HG02759 (cell line): ENCODE results near the gene WDR90.

ENCODE experiments used
- ATAC-seq: cut with Tn5 transposase; IDR thresholded peaks from one replicate; pipeline ENCODE4 v1.9.1; 2021; ENCODE audit warnings: mild to moderate bottlenecking, moderate library complexity; ENCODE audit not compliant: unreplicated experiment

WDR90 gene

DNA sequence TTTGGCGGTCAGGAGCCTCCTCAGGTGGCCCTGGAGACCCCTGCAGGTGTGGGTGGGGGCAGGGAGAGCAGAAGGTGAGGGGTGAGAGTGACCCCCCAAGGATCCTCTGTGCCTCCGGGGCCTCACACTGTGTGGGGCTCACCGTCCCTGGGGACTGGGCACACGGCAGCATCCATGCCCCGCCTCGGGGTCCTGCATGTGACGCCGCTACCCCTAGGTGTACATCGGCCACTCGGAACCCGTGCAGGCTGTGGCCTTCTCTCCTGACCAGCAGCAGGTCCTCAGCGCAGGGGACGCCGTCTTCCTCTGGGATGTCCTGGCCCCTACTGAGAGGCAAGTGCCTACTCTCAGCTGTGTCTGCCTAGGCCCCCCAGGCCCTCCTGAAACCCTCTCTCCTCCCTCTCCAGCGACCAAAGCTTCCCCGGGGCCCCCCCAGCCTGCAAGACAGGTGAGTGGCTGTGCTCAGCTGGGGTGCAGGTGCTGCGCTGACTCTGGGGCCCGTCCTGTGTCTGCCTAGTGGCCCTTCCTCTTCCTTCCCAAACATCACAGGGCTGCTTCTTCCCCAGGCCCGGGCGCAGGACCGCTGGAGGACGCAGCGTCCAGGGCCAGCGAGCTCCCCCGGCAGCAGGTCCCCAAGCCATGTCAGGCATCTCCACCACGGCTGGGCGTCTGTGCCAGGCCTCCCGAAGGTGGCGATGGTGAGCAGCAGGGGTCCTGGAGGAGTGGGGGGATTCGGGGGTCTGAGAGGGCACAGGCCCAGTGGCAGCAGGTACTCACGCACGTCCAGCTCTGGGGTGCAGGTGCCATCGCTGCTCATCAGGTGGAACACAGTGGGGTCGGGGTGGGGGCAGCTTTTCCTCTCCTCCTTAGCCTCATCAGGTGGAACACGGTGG lies 9.8 kb downstream of the WDR90 start:
- no peak for ATAC-seq

DNA sequence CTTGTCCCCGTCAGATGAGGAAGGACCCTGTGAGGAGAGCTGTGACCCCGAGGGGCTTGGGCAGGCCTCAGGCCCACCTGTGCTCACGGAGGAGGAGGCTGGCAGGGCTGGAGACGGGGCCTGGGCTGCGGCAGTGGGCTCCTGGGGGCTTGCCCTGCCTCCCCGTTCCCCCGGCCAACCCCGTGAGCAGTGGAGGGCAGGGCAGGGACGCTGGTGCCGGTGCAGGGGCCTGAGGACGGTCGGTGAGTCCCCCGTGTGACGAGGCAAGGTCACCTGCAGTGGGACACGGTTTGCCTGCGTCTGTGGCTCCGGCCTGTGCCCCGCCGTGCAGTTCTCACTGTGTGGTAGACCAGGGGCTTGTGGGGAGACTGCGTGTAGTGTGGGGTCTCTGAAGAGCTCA lies 10.5 kb downstream of the WDR90 start:
- no peak for ATAC-seq

DNA sequence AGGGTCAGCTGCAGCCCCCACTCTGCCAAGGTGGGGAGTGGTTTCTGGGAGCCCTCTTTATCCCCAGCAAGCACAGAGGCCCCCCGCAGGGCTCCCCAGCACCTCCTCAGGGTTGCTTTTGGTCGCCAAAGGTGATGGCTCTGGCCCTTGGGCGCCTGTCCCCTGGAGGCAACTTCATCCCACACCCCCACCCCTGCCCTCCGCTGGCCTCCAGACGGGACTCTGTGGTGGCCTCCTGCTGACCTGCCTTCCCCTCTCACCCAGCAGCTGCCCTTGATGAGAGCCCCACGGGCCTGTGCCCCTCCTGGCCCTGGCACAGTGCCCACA lies 10.9 kb downstream of the WDR90 start:
- no peak for ATAC-seq

DNA sequence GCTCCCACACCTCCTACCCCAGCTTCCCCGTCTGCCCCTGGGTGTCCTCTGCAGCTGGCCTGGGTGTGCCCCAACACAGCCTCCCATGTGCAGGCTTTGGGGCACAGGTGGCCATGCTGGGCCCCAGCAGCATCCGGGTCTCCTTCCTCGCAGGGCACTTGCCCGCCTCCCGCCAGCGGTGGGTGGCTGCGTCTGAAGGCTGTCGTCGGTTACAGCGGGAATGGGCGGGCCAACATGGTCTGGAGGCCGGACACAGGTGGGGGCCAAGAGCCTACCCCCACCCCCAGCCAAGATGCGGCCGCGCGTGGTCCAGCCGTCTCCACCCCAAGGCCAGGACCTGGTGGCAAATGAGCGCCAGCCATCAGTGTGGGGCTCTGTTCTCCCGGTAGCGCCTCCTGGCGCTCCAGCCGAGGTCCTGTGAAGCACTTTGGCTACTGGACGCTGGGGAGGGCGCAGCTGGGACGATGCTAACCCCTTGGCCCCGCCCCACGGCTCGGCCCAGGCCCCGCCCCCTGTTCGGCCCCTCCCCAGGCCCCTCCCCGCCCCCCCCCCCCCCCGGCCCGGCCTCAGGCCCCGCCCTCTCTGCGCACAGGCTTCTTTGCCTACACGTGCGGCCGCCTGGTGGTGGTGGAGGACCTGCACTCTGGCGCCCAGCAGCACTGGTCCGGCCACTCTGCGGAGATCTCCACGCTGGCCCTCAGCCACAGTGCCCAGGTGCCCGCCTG lies 11.5 kb downstream of the WDR90 start:
- peak; percentile 45 for ATAC-seq

DNA sequence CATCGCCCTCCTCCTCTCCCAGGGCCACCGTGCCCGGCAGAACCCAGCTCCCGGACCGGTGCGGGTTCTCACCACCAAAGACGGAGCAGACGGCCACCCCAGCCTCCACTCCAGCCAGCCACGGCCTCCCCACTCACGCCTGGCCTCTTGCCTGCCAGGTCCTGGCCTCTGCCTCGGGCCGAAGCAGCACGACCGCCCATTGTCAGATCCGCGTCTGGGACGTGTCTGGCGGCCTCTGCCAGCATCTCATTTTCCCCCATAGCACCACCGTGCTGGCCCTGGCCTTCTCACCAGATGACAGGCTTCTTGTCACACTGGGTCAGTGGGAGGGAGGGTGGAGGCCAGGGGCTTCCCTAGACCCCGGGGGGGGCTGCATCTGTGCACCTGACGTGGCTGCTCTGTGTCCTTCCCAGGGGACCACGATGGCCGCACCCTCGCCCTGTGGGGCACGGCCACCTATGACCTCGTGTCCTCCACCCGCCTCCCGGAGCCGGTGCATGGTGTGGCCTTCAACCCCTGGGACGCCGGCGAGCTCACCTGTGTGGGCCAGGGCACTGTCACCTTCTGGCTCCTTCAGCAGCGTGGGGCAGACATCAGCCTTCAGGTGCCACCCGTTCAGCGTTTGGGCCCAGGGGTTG lies 12.1 kb downstream of the WDR90 start:
- no peak for ATAC-seq

DNA sequence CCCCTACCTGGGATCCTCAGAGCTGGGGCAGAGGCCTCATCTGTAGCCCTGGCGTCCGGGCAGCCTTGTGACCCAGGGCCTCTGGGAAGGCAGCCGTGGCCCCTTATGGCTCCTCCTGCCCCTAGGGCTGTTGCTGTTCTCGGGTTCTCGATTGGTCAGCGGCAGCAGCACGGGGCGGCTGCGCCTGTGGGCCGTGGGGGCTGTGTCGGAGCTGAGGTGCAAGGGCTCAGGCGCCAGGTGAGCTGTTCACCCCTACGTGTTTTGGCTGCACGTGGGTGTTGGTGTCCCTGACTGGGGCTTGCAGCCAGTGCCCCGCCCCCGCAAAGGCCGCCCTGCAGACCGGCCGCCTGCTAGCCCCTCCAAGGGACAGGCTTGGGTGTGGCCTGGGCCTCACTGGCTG lies 12.9 kb downstream of the WDR90 start:
- ATAC-seq, result no peak

DNA sequence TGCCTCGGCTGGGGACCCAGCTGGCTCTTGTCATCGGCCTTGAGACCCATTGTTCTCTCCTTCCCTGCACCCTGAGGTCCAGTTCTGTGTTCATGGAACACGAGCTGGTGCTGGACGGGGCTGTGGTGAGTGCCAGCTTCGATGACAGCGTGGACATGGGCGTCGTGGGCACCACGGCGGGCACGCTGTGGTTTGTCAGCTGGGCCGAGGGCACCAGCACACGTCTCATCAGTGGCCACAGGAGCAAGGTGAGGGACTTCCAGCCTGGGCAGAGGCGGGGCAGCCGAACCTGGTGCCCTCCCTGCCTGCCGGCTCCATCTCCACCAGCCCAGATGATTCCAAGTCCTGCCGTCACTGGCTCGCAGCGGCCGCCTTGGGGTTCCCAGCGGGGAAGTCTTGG lies 13.4 kb downstream of the WDR90 start:
- ATAC-seq, result no peak

DNA sequence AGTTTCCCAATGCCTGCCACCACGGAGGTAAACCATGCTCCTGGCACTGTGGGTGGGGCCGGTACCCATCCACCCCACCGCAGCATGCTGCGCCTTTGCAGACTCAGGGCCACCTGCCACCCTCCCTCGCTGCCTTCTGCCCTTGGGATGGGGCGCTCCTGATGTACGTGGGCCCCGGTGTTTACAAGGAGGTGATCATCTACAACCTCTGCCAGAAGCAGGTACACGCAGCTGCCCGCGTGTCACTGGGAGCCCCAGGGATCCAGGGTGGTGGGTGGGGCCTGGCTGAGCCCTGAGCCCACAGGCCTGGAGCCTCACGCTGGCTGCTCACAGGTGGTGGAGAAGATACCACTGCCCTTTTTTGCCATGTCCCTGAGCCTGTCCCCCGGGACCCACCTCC lies 17.4 kb downstream of the WDR90 start:
- no peak for ATAC-seq

DNA sequence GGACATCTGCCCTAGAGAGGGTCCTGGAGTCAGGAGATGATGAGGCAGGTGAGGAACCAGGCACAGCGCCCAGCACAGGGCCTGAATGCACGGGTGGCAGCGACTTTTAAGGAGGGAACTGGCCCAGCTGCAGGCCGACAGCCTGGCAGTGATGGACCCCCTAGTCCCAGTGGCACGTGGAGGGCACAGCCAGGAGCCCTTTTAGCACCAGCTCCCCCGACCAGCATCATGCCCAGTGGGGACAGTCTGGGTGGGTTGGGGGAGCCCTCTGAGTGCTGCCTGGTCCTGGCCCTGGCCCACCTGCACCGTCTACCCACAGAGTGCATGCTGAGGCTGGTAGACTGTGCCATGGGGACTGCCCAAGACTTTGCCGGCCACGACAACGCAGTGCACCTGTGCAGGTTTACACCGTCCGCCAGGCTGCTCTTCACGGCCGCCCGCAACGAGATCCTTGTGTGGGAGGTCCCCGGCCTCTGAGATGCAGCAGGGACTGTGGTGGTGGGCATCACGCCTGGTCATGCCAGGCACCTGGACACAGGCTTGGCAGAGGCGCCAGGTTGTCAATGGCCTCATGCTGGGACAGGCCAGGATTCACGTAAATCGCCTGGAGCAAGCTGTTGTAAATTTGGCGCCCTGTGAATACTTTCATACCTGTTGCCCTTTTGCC lies 18.1 kb downstream of the WDR90 start:
- ATAC-seq, result no peak

DNA sequence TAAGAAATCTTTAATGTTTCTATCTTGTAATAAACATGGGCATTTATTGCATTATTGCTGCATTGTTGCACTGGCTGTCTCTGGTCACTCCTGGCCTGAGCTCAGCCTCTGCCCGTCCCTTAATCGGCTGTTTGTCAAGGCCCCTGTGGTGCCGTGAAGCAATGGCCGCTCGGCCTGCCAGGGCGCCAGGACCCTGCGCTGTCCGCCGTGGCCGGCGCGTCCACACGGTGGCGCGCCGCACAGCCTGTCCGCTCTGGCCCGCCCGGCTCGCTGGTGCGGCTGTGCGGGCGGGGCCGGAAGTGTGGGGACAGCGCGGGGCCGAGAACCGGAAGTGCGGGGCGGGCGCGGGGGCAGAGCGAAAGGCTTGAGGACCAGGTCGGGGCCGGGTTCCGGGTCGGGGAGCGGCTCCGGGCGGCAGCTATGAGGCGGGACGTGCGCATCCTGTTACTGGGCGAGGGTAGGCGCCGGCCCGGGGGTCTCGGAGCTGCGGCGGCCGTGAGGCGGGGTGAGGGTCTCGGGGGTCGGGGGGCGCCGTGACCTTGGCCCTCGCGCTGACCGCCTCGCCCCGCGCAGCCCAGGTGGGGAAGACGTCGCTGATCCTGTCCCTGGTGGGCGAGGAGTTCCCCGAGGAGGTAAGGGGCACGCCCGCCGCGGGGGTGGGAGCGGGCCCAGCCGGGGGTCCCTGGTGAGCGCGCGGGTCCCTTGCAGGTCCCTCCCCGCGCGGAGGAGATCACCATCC lies 18.8 kb downstream of the WDR90 start, which contains the start of gene RHOT2:
RHOT2 (plus strand) TSS at position 353 of the 739 bp plus-strand sequence; CDS start at position 421, 68 bp downstream.
- ATAC-seq, result peak; percentile 91

DNA sequence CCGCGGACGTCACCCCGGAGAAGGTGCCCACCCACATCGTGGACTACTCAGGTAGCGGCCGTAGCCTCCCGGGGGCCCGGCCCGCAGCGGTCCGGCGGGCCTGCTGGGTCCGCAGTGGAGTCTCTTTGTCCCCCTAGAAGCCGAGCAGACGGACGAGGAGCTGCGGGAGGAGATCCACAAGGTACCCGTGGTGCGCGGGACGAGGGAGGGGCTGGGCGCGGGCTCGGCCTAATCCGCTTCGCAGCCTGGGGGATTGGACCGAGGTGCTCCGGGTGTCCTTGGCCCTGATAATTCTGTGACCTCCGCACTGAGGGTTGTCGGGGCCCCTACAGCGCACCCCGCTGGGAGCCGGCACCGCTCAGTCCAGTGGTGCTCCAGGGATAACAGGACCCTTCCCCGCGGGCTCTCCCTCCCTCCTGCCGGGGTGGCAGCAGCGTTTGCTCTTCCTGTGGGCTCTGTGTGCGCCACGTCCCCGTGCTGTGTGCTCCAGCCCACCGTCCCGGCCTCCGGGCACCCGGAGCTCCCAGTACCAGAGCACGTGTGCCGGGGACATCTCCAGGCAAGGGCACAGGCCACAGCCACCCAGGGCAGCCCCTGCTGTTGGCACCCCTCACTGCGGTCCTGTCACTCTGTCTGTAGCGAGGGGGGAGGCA lies 19.5 kb downstream of the WDR90 start:
- ATAC-seq, result no peak

DNA sequence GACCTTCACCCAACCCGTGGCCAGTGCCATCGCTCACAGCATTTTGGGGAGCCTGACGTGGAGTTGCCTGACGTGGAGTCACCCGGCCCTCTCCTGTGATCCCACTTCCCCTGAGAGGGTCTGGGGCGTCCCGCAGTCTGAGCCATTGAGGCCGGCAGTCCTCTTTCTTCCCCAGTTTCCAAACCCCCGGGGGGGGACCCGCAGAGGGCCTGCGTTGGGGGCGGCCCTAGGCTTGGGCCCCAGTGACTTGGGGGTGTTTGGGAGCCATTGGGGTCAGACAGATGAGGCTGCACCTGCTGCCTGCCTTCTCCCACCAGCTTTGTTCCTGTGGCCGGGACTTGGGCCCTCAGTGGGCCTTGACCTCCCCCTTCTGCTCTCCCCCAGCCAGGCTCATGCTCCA lies 20.5 kb downstream of the WDR90 start:
- ATAC-seq, result no peak

DNA sequence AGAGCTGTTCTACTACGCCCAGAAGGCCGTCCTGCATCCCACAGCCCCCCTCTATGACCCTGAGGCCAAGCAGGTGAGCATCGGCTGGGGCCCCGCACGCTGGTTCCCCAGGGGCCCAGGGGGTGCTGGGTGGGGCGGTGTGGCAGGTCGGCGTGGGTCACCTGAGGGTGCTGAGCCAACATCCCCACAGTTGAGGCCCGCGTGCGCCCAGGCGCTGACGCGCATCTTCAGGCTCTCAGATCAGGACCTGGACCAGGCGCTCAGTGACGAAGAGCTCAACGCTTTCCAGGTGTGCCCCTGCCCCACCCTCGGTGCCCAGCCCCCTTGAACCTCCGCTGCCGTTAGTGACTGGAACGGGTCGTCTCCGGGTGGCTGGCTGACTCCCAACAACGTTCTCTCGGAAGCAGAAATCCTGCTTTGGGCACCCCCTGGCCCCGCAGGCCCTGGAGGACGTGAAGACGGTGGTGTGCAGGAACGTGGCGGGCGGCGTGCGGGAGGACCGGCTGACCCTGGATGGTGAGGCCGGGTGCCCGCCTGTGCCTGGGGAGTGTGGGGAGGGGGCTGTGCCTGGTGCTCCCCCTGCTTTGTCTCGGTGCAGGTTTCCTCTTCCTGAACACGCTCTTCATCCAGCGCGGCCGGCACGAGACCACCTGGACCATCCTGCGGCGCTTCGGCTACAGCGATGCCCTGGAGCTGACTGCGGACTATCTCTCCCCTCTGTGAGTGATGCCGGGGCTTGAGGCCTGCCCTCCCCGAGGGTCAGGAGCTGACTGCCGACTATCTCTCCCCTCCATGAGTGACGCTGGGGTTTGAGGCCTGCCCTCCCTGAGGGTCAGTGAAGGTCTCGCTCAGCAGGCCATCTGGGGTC lies 21.6 kb downstream of the WDR90 start:
- no peak for ATAC-seq

DNA sequence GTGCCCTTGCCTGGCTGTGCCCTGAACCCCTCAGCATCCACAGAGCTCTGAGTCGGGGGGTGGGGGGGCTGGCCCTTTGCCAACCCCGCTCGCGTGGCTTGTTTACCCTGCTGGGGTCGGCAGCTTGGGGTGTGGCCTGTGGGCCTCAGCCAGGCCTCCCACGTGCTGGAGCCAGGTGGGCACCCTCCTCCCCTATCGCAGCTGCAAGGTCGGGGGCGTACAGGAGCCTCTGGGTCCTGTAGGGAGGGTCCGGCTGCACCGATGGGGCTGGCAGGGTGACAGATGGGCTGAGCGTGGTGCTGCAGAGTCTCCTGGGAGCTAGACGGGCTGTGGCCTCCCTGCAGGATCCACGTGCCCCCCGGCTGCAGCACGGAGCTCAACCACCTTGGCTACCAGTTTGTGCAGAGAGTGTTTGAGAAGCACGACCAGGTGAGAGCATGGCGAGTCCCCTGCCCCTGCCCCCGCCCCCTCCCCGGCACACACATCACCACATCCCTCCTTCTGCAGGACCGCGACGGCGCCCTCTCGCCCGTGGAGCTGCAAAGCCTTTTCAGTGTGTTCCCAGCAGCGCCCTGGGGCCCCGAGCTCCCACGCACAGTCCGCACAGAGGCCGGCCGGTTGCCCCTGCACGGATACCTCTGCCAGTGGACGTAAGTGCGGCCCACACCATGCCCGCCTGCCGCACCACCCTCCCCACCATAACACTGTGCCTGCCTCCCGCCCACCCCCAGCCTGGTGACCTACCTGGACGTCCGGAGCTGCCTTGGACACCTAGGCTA lies 22.4 kb downstream of the WDR90 start:
- no peak for ATAC-seq

DNA sequence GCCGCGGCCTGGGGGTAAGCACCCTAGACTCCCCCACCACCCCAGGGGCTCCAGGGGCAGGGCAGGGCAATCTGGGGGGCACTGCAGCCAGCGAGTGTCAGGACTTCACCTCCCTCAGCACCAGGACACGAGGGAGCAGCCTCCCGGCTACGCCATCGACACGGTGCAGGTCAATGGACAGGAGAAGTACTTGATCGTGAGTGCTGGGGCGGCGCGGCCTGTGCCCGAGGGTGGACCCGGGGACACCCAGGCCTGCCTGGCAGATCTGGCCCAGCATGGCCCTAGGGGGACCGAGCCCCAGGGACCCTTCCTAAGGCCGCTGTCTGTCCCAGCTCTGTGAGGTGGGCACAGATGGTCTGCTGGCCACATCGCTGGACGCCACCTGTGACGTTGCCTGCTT lies 23.2 kb downstream of the WDR90 start:
- no peak for ATAC-seq

DNA sequence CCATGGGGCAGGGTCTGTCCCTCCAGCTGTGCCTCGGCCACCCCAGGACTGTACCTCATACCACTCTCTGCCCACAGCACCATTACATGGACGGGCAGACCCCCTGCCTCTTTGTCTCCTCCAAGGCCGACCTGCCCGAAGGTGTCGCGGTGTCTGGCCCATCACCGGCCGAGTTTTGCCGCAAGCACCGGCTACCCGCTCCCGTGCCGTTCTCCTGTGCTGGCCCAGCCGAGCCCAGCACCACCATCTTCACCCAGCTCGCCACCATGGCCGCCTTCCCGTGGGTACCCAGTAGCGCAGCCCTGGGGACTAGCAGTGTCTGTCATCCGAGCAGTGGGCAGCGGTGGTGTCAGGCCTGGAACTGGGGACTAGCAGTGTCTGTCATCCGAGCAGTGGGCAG lies 23.7 kb downstream of the WDR90 start:
- ATAC-seq, result no peak

DNA sequence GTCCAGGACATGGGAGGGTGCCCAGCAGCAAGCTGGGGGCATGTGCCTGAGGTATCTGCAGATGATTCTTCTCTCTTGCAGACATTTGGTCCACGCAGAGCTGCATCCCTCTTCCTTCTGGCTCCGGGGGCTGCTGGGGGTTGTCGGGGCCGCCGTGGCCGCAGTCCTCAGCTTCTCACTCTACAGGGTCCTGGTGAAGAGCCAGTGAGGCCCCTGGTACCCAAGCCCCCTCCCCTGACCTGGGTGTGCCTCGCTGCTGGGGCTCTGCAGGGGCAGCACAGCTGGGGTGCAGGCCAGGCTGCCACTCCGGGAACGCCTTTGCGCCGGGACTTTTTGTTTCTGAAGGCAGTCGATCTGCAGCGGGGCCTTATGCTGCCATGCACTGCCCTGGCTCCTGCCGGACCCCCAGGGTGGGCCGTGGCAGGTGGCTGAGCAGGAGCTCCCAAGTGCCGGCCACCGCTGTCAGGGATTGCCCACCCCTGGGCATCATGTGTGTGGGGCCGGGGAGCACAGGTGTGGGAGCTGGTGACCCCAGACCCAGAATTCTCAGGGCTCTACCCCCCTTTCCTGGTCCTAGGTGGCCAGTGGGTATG lies 24.3 kb downstream of the WDR90 start:
- no peak for ATAC-seq
